Measurements from ENCODE around the gene ASPSCR1. TPM values are rescaled to one million over a fixed set of nuclear protein-coding genes. Genes with fewer than 3 reads are reported as not detected.

Gene ASPSCR1
- total and polyA plus RNA-seq, 10 of the 15 experiments (the other 5 are each of a cell fraction or from before 2014, with no cell fraction given): 1.5 to 48.4 (median 25.4) TPM

GRCh38 chr17:82051776-82052637, 74.6 kb downstream of the ASPSCR1 start, which contains the start of the genes GPS1 and RFNG (continued):
- TF ChIP-seq, protein P1, sequence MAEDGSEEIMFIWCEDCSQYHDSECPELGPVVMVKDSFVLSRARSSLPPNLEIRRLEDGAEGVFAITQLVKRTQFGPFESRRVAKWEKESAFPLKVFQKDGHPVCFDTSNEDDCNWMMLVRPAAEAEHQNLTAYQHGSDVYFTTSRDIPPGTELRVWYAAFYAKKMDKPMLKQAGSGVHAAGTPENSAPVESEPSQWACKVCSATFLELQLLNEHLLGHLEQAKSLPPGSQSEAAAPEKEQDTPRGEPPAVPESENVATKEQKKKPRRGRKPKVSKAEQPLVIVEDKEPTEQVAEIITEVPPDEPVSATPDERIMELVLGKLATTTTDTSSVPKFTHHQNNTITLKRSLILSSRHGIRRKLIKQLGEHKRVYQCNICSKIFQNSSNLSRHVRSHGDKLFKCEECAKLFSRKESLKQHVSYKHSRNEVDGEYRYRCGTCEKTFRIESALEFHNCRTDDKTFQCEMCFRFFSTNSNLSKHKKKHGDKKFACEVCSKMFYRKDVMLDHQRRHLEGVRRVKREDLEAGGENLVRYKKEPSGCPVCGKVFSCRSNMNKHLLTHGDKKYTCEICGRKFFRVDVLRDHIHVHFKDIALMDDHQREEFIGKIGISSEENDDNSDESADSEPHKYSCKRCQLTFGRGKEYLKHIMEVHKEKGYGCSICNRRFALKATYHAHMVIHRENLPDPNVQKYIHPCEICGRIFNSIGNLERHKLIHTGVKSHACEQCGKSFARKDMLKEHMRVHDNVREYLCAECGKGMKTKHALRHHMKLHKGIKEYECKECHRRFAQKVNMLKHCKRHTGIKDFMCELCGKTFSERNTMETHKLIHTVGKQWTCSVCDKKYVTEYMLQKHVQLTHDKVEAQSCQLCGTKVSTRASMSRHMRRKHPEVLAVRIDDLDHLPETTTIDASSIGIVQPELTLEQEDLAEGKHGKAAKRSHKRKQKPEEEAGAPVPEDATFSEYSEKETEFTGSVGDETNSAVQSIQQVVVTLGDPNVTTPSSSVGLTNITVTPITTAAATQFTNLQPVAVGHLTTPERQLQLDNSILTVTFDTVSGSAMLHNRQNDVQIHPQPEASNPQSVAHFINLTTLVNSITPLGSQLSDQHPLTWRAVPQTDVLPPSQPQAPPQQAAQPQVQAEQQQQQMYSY (CRISPR knock-in tag; IDR thresholded peaks at IDR 0.05): no peak
- TF ChIP-seq FOXK2 (IDR thresholded peaks at IDR 0.05) (no peak), CBX5 (IDR thresholded peaks at IDR 0.05; ENCODE audit: low read depth) (no peak), NBN (IDR thresholded peaks at IDR 0.05) (no peak), SPI1 (IDR thresholded peaks at IDR 0.05; ENCODE audit: borderline replicate concordance, insufficient read depth, low read depth, low read length) (no peak), POLR2A (IDR thresholded peaks at IDR 0.05; ENCODE audit: low read depth, low read length) (peak; percentile 74), MYC (IDR thresholded peaks at IDR 0.05; ENCODE audit: insufficient read depth, insufficient read length, insufficient replicate concordance, low read length, severe bottlenecking) (no peak), CEBPB (IDR thresholded peaks at IDR 0.05; ENCODE audit: borderline replicate concordance in 1 of 2, low read depth in 2 of 2, low read length in 2 of 2) (no peak), BRCA1 (IDR thresholded peaks at IDR 0.05; ENCODE audit: low read depth, low read length) (no peak), SIX5 (IDR thresholded peaks at IDR 0.05; ENCODE audit: low read depth, low read length, severe bottlenecking) (peak; percentile 54), TARDBP (IDR thresholded peaks at IDR 0.05; ENCODE audit: borderline replicate concordance) (no peak), ZNF384 (IDR thresholded peaks at IDR 0.05; ENCODE audit: borderline replicate concordance, low read depth, low read length) (no peak), RBBP5 (conservative IDR thresholded peaks at IDR 0.05) (no peak), RAD21 (IDR thresholded peaks at IDR 0.05; ENCODE audit: insufficient read depth, low read depth, low read length) (no peak), ZZZ3 (IDR thresholded peaks at IDR 0.05; ENCODE audit: control insufficient read depth, insufficient read length, low read depth) (no peak), CHD4 (IDR thresholded peaks at IDR 0.05) (no peak), POU2F2 (IDR thresholded peaks at IDR 0.05; ENCODE audit: borderline replicate concordance, low read depth, low read length) (no peak), YY1 (IDR thresholded peaks at IDR 0.05; ENCODE audit: low read depth, low read length) (0 out of 2 replicates have a peak, but pooled peaks have one; percentile 39), SMAD5 (IDR thresholded peaks at IDR 0.05; ENCODE audit: low read depth) (no peak)
- TF ChIP-seq, protein P2, sequence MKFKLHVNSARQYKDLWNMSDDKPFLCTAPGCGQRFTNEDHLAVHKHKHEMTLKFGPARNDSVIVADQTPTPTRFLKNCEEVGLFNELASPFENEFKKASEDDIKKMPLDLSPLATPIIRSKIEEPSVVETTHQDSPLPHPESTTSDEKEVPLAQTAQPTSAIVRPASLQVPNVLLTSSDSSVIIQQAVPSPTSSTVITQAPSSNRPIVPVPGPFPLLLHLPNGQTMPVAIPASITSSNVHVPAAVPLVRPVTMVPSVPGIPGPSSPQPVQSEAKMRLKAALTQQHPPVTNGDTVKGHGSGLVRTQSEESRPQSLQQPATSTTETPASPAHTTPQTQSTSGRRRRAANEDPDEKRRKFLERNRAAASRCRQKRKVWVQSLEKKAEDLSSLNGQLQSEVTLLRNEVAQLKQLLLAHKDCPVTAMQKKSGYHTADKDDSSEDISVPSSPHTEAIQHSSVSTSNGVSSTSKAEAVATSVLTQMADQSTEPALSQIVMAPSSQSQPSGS (IDR thresholded peaks at IDR 0.05; ENCODE audit: low read length): no peak
- TF ChIP-seq, protein P3, sequence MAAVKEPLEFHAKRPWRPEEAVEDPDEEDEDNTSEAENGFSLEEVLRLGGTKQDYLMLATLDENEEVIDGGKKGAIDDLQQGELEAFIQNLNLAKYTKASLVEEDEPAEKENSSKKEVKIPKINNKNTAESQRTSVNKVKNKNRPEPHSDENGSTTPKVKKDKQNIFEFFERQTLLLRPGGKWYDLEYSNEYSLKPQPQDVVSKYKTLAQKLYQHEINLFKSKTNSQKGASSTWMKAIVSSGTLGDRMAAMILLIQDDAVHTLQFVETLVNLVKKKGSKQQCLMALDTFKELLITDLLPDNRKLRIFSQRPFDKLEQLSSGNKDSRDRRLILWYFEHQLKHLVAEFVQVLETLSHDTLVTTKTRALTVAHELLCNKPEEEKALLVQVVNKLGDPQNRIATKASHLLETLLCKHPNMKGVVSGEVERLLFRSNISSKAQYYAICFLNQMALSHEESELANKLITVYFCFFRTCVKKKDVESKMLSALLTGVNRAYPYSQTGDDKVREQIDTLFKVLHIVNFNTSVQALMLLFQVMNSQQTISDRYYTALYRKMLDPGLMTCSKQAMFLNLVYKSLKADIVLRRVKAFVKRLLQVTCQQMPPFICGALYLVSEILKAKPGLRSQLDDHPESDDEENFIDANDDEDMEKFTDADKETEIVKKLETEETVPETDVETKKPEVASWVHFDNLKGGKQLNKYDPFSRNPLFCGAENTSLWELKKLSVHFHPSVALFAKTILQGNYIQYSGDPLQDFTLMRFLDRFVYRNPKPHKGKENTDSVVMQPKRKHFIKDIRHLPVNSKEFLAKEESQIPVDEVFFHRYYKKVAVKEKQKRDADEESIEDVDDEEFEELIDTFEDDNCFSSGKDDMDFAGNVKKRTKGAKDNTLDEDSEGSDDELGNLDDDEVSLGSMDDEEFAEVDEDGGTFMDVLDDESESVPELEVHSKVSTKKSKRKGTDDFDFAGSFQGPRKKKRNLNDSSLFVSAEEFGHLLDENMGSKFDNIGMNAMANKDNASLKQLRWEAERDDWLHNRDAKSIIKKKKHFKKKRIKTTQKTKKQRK (IDR thresholded peaks at IDR 0.05; ENCODE audit: low read depth, low read length): no peak
- TF ChIP-seq, protein P4, sequence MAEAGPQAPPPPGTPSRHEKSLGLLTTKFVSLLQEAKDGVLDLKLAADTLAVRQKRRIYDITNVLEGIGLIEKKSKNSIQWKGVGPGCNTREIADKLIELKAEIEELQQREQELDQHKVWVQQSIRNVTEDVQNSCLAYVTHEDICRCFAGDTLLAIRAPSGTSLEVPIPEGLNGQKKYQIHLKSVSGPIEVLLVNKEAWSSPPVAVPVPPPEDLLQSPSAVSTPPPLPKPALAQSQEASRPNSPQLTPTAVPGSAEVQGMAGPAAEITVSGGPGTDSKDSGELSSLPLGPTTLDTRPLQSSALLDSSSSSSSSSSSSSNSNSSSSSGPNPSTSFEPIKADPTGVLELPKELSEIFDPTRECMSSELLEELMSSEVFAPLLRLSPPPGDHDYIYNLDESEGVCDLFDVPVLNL (IDR thresholded peaks at IDR 0.05; ENCODE audit: low read depth, low read length): no peak
